ENCODE data around the gene PRDM8. TPM values are rescaled to one million over a fixed set of nuclear protein-coding genes. Genes with fewer than 3 reads are reported as not detected.
"Not testable (repeated sequence)": the region's sequence is repeated elsewhere in the genome, so short reads cannot be mapped to it uniquely, and the experiment has no call there.

PRDM8 gene
- total RNA-seq, 1 experiment from 2014 or later: 86.8 TPM

GRCh38 chr4:80226094-80226493 is 28.8 kb downstream of the PRDM8 start:
- DNase-seq (ENCODE audit: low read depth): no peak

GRCh38 chr4:80228460-80228859 is 31.2 kb downstream of the PRDM8 start:
- DNase-seq (ENCODE audit: low read depth): no peak

- no peak for DNase-seq (ENCODE audit: low read depth)
Measured at GRCh38 chr4:80229128-80229527, 31.8 kb downstream of the PRDM8 start.

- DNase-seq (ENCODE audit: low read depth): no peak
Measured at GRCh38 chr4:80229590-80229989, 32.3 kb downstream of the PRDM8 start.

GRCh38 chr4:80231180-80231579 is 33.9 kb downstream of the PRDM8 start:
- DNase-seq (ENCODE audit: low read depth): peak; percentile 60

GRCh38 chr4:80232707-80233370 is 35.5 kb downstream of the PRDM8 start:
- DNase-seq (ENCODE audit: low read depth): no peak

- no peak for DNase-seq (ENCODE audit: low read depth)
Measured at GRCh38 chr4:80233390-80233789, 36.1 kb downstream of the PRDM8 start.

GRCh38 chr4:80235451-80235850 is 38.1 kb downstream of the PRDM8 start:
- DNase-seq (ENCODE audit: low read depth): peak; percentile 47

- DNase-seq (ENCODE audit: low read depth): peak; percentile 96
Measured at GRCh38 chr4:80237992-80238391, 40.7 kb downstream of the PRDM8 start.

GRCh38 chr4:80239480-80240150 is 42.3 kb downstream of the PRDM8 start:
- peak; percentile 47 for DNase-seq (ENCODE audit: low read depth)

- DNase-seq (ENCODE audit: low read depth): no peak
Measured at GRCh38 chr4:80240976-80241375, 43.7 kb downstream of the PRDM8 start.

GRCh38 chr4:80243274-80244018 is 46.1 kb downstream of the PRDM8 start:
- no peak for DNase-seq (ENCODE audit: low read depth)

- not testable (repeated sequence) for DNase-seq (ENCODE audit: low read depth)
Measured at GRCh38 chr4:80247484-80247883, 50.2 kb downstream of the PRDM8 start.

GRCh38 chr4:80249144-80249543 is 51.8 kb downstream of the PRDM8 start:
- no peak for DNase-seq (ENCODE audit: low read depth)

GRCh38 chr4:80252427-80252826 is 55.1 kb downstream of the PRDM8 start:
- no peak for DNase-seq (ENCODE audit: low read depth)

GRCh38 chr4:80252953-80253352 is 55.6 kb downstream of the PRDM8 start:
- no peak for DNase-seq (ENCODE audit: low read depth)

GRCh38 chr4:80253510-80253909 is 56.2 kb downstream of the PRDM8 start:
- DNase-seq (ENCODE audit: low read depth): no peak

Other genes with a start within 250 kb of the PRDM8 start
- 204 and 216 TPM in 2 replicates for gene ANTXR2, start 124.3 kb upstream of the PRDM8 start, total RNA-seq (2014; rRNA removed)
- gene FGF5, start 69.2 kb downstream of the PRDM8 start, total RNA-seq (2014; rRNA removed): 7.9 and 9.0 TPM in 2 replicates
- gene CFAP299, start 138.2 kb downstream of the PRDM8 start, total RNA-seq (2014; rRNA removed): 0.71 and 1.3 TPM in 2 replicates